Ovary (tissue), 9 donors: ENCODE results near the gene CRYZL1. TPM values are rescaled to one million over a fixed set of nuclear protein-coding genes. Genes with fewer than 3 reads are reported as not detected.
"Not testable (repeated sequence)": the region's sequence is repeated elsewhere in the genome, so short reads cannot be mapped to it uniquely, and the experiment has no call there.

Experiments
- DNase-seq, 5 donors: peaks; one replicate each; pipeline ENCODE4 v3.0.0-alpha.2; 2019 to 2020
- H3K27ac ChIP-seq, 2 donors: fragments of 200-600 bp; one replicate each; pipeline versions ENCODE4 v1.5.1 to v1.8.0; 2019 to 2022
- H3K27me3 ChIP-seq: fragments of 200-600 bp; one replicate; pipeline ENCODE4 v1.8.0; 2022
- H3K36me3 ChIP-seq: fragments of 200-600 bp; sonication (generic); one replicate; pipeline ENCODE4 v1.5.1; 2019
- H3K4me1 ChIP-seq: one replicate; pipeline ENCODE4 v1.8.1; 2013; ENCODE audit warnings: mild to moderate bottlenecking, moderate library complexity; ENCODE audit not compliant: insufficient read depth
- H3K4me3 ChIP-seq: fragments of 200-600 bp; sonication (generic); one replicate; pipeline ENCODE4 v1.5.1; 2017
- H3K9me3 ChIP-seq, 2 donors: fragments of 200-600 bp in 1 of 2; sonication (generic) in 1 of 2; one replicate each; pipeline versions ENCODE4 v1.5.1 to v1.8.1; 2013 to 2019; ENCODE audit warnings: mild to moderate bottlenecking in 1 of 2, moderate library complexity in 1 of 2
- EP300 ChIP-seq: sonication (generic); formaldehyde crosslinking; IDR thresholded peaks from one replicate; pipeline ENCODE4 v1.6.1; 2017; ENCODE audit warnings: antibody characterized with exemption
- POLR2A ChIP-seq: fragments of 450-650 bp; IDR thresholded peaks from one replicate; pipeline ENCODE4 v1.6.1; 2017; ENCODE audit warnings: antibody characterized with exemption, mild to moderate bottlenecking, moderate library complexity
- WGBS, 3 donors: extraction: QIAGEN DNeasy Blood & Tissue Kit in 1 of 3; methylation state at CpG; one replicate each; pipeline versions ENCODE4 v1.1.5 to v1.1.7; 2013 to 2017; 5-methylcytosine and 5-hydroxymethylcytosine counted together
- intact Hi-C, 4 donors: fragments of 100-400 bp; cut with DNase I; formaldehyde crosslinking; loops; one replicate each; pipeline versions ENCODE4 v1.11.0 to v1.15.1; 2022 to 2023
- polyA plus RNA-seq, 2 donors: library from polyadenylated mRNA; stranded (reverse); fragments of 200-250 nt in 1 of 2; fragments of 350-450 nt in 1 of 2; fragmentation: Illumina TruSeq in 1 of 2; extraction: RNeasy Lipid Tissue Mini Kit (QIAGEN cat#74804) in 1 of 2; gene quantifications; one replicate each; pipeline ENCODE4 v1.2.3, GENCODE V29; 2013 to 2014
- total RNA-seq, 7 donors: library from RNA; depleted of rRNA in 2 of 7; stranded (reverse); fragments of >200 nt in 2 of 7; fragmentation: NEBNext Ultra II Directional in 3 of 7; extraction: Animal tissue kit (Norgen Biotek cat#: 25700) in 3 of 7; gene quantifications; one replicate each; pipeline versions ENCODE4 v1.1.0 to v1.2.4, GENCODE V29; 2016 to 2023
- TF ChIP-seq, protein P1 (sequence below), 3 donors: fragments of 450-650 bp in 2 of 3; fragments of 200-600 bp in 1 of 3; IDR thresholded peaks; one replicate each; pipeline versions ENCODE4 v1.5.1 to v1.8.0; 2016 to 2022; ENCODE audit warnings: antibody characterized with exemption in 3 of 3, mild to moderate bottlenecking in 1 of 3
- donor health status: DM: no; HTN: no; CAD: no; lungs with moderate emphysema.
- donor health status: DM: no; HTN: no; CAD: no.
- donor health status: Bipolar disorder and iron deficiency.
- donor health status: DM: yes; HTN: yes; CAD: no.
- donor health status: DM: no; HTN: no; CAD: no.
- donor health status: DM: yes; HTN: yes; CAD: no.

The CRYZL1 gene
- total and polyA plus RNA-seq, 9 donors = 27.0 to 59.6 (median 45.9) TPM

DNA sequence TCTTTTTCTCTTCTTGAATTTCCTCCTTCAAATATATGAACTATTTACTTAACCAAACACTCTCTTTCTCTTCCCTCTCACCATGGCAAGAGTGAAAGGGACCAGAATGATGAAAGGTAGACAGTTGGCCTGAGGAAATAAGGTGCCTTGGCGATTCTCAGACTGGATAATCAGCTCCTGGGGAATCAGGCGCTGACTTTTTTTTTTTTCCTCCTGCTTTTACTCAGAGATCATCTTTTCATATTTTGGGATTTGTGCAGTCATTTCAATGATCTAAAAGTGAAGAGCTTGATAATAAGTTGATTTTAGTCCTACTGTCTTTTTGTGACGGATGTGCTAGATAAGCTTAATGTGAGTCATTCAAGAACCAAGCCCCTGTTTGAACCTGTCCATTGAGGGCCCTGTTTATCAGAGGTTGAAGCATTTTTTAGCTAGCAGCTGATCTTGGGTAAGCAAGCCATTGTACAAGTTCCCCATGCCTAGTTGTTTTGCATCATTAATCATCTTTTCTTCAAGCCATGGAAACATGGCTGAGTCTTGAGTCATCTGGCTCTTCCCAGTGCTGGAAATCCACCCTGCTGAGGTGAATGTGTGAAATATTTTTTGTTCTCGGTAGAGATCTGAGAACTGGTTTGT, 41.6 kb upstream of the CRYZL1 start:
- H3K4me3 ChIP-seq = no peak overlapping the region
- WGBS, 3 donors = 61 to 70% (median 66%) methylated on average over 4 of the region's 4 CpGs
- H3K36me3 ChIP-seq = no peaks in the 10 kb centered on the region
- TF ChIP-seq, protein P1, sequence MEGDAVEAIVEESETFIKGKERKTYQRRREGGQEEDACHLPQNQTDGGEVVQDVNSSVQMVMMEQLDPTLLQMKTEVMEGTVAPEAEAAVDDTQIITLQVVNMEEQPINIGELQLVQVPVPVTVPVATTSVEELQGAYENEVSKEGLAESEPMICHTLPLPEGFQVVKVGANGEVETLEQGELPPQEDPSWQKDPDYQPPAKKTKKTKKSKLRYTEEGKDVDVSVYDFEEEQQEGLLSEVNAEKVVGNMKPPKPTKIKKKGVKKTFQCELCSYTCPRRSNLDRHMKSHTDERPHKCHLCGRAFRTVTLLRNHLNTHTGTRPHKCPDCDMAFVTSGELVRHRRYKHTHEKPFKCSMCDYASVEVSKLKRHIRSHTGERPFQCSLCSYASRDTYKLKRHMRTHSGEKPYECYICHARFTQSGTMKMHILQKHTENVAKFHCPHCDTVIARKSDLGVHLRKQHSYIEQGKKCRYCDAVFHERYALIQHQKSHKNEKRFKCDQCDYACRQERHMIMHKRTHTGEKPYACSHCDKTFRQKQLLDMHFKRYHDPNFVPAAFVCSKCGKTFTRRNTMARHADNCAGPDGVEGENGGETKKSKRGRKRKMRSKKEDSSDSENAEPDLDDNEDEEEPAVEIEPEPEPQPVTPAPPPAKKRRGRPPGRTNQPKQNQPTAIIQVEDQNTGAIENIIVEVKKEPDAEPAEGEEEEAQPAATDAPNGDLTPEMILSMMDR (IDR thresholded peaks at IDR 0.05) = no peak
- TF ChIP-seq POLR2A (no peak), EP300 (no peak)
- no peak overlapping the region for H3K27ac ChIP-seq
- no peak for DNase-seq
- peaks cover 13% of the 10 kb centered on the region for H3K4me1 ChIP-seq
- no peaks in the 10 kb centered on the region for H3K27me3 ChIP-seq
- intact Hi-C loops = no loop called here
- no peaks in the 10 kb centered on the region for H3K9me3 ChIP-seq

DNA sequence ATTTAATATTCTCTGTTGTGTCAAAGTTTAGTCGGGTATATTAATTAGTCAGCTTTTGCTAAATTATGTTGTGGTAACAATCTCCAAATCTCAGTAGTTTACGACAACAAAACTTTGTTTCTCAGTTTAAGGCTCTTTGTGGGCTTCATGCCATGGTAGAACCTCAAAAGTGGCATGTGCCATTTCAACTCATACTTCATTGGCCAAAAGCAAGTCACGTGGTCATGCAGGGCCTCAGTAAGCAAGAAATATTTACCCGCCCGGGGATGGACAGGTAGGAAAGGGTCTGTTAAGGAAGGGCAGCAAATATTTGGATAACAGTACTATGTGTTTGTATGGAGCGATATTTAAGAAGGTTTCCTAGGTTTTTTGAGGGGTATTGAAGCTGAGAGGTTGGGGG, 39.3 kb upstream of the CRYZL1 start:
- DNase-seq = no peak
- no peaks in the 10 kb centered on the region for H3K9me3 ChIP-seq
- no peaks in the 10 kb centered on the region for H3K27me3 ChIP-seq
- TF ChIP-seq, protein P1 (IDR thresholded peaks at IDR 0.05) = no peak
- no peak for TF ChIP-seq EP300
- no peak for TF ChIP-seq POLR2A
- intact Hi-C loops = no loop called here
- no peak overlapping the region for H3K27ac ChIP-seq
- H3K4me1 ChIP-seq = peaks cover 10% of the 10 kb centered on the region
- no peaks in the 10 kb centered on the region for H3K36me3 ChIP-seq
- no peak overlapping the region for H3K4me3 ChIP-seq
- WGBS, 3 donors = 80 to 90% (median 83%) methylated on average over 6 of the region's 6 CpGs

DNA sequence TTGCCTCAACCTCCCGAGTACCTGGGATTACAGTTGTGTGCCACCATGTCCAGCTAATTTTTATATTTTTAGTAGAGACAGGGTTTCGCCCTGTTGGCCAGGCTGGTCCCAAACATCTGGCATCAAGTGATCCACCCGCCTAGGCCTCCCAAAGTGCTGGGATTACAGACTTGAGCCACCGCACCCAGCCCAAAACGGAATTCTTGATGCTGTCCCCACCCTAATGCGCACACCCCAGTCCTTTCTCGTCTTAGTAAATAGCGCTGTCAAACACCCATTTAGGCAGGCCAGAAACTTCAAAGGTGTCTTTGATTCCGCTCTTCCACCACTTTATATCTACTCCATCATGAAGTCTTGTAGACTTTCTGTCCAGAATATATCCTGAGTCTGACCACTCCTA, 35.9 kb upstream of the CRYZL1 start:
- H3K27me3 ChIP-seq = no peaks in the 10 kb centered on the region
- no peak overlapping the region for H3K4me3 ChIP-seq
- H3K4me1 ChIP-seq = peaks cover 7% of the 10 kb centered on the region
- no peaks in the 10 kb centered on the region for H3K36me3 ChIP-seq
- no peaks in the 10 kb centered on the region for H3K9me3 ChIP-seq
- intact Hi-C loops = no loop called here
- 97 to 99% (median 98%) methylated on average over 9 of the region's 9 CpGs for WGBS, 3 donors
- DNase-seq = no peak
- TF ChIP-seq EP300 (no peak), POLR2A (no peak)
- TF ChIP-seq, protein P1 (IDR thresholded peaks at IDR 0.05) = no peak
- H3K27ac ChIP-seq = no peak overlapping the region

DNA sequence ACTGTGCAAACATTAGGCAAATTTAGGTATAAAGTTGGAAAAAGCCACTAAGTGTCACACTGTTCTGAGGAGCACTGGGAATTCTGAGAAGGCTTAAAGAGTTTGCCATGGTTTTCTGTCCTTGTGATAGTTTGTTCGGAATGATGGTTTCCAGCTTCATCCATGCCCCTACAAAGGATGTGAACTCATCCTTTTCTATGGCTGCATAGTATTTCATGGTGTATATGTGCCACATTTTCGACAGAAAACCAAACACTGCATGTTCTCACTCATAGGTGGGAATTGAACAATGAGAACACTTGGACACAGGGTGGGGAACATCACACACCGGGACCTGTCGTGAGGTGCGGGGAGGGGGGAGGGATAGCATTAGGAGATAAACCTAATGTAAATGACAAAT, 35.1 kb upstream of the CRYZL1 start:
- H3K27ac ChIP-seq, H3K9me3 ChIP-seq, H3K4me1 ChIP-seq, H3K36me3 ChIP-seq, H3K4me3 ChIP-seq, H3K27me3 ChIP-seq, intact Hi-C loops, DNase-seq: not testable (repeated sequence)
- WGBS, 3 donors = 93 to 97% (median 97%) methylated on average over 5 of the region's 5 CpGs

DNA sequence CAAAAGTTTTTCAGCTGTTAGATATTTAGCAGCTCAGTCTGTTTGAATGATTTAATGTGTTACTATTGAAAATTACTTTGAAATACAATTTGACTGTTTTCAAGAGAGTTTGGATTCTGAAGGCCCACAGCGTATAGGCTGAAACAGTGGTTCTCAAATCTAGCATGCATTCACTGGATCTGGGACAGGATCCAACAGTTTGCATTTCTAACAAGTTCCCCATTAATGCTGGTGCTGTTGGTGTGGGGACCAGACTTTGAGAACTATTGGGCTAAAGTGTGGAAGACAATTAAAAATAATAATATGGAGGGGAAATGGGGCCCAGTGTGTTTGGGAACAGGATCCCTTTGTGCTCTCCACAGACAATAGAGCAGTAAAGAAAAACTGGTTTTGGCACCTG, 32.7 kb upstream of the CRYZL1 start:
- no peak for DNase-seq
- TF ChIP-seq, protein P1 (IDR thresholded peaks at IDR 0.05) = no peak
- no peak for TF ChIP-seq EP300
- TF ChIP-seq POLR2A = no peak
- intact Hi-C loops = no loop called here
- H3K27me3 ChIP-seq = no peaks in the 10 kb centered on the region
- H3K4me1 ChIP-seq = peaks cover 2% of the 10 kb centered on the region
- H3K36me3 ChIP-seq = no peaks in the 10 kb centered on the region
- no peak overlapping the region for H3K27ac ChIP-seq
- no peaks in the 10 kb centered on the region for H3K9me3 ChIP-seq
- H3K4me3 ChIP-seq = no peak overlapping the region
- WGBS, 3 donors = 0 to 100% (median 95%) methylated on average over 1 of the region's 1 CpG
